GM12892 (cell line): ENCODE data around the gene COLEC12.

Experiments
- DNase-seq: peaks from one replicate; pipeline ENCODE4 v3.0.0; 2011; ENCODE audit not compliant: insufficient read length
- FAIRE-seq: peaks from 2 replicates; lab custom pipeline; 2011; peaks lifted over from hg19 to GRCh38; lab: Jason Lieb, UNC
- POLR2A ChIP-seq: IDR thresholded peaks from 2 replicates; pipeline ENCODE4 v1.6.1; 2011; ENCODE audit warnings: low read depth, low read length, control low read depth
- POLR2AphosphoS5 ChIP-seq: IDR thresholded peaks from 2 replicates; pipeline ENCODE4 v1.6.1; 2011; ENCODE audit warnings: low read depth, low read length, control low read depth
- TAF1 ChIP-seq: IDR thresholded peaks from 2 replicates; pipeline ENCODE4 v1.6.1; 2011; ENCODE audit warnings: low read depth, mild to moderate bottlenecking, control low read depth, low read length, borderline replicate concordance

COLEC12 gene

DNA sequence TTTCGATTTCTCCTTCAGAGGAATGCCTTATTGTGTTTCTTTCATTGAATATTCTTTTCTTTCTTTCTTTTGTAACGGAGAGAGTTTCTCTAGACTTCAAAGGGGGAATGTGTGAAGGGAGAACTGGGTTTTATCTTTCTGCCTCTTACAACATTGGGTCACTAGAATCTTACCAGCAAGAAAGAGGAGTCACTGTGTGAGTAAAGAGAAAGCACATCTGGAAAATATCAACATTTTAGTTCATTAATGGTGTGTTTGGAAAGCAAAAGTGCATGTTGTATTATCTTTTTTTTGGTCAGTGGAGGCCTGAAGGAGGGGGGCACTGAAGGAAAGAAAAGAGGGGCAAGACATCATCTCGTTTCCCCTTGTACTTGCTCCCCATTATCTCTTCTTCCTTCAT, 146.0 kb downstream of the COLEC12 start:
- FAIRE-seq (no peak), DNase-seq (no peak)
- TF ChIP-seq TAF1 (no peak), POLR2AphosphoS5 (no peak), POLR2A (no peak)

GRCh38 chr18:354003-354402, 146.5 kb downstream of the COLEC12 start:
- FAIRE-seq (no peak), DNase-seq (no peak)
- TF ChIP-seq POLR2AphosphoS5: no peak
- no peak for TF ChIP-seq TAF1
- TF ChIP-seq POLR2A: no peak

DNA sequence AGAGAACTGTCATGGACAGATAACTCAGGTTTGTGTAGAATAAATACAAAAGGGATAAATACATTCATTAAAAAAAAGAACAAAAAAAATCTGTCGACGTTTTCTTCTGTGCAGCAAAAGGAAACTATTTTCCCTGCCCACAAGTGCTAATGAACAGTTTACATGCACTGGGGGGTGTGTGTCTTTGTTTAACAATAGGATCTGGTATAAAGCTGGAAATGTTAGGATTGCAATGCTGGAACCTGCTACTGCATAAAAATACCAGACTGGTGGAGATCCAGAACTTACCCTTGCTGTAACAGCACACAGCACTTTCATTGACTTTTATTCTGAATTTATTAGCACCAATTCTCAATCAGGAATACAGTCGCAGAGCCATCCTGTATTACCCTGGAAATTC, 148.1 kb downstream of the COLEC12 start:
- no peak for DNase-seq
- TF ChIP-seq POLR2A: no peak
- TF ChIP-seq POLR2AphosphoS5: no peak
- TF ChIP-seq TAF1: no peak
- FAIRE-seq: no peak

GRCh38 chr18:350953-351572, 149.4 kb downstream of the COLEC12 start:
- TF ChIP-seq POLR2A: no peak
- TF ChIP-seq POLR2AphosphoS5: no peak
- TF ChIP-seq TAF1: no peak
- no peak for FAIRE-seq
- DNase-seq: no peak

GRCh38 chr18:346600-346999, 153.9 kb downstream of the COLEC12 start:
- FAIRE-seq (no peak), DNase-seq (no peak)
- TF ChIP-seq POLR2AphosphoS5: no peak
- TF ChIP-seq POLR2A: no peak
- TF ChIP-seq TAF1: no peak

DNA sequence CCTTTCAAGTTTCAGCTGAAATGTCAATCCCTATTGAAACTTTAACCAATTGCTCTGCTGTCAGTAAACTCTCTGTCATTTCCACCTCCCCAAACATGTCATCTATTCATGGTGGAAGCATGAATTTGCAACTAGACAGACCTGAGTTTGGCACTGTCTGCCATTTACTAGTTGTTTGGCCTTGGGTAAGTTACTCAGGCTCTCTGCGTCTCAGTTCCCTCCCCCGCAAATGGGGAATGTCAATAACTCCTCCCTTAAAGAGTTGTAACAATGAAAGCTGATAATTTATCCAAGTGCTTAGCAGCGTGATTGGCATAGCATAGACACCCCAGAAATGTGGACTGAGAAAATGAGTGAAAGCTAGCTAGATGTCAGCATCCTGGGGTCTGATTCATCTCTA, 159.4 kb downstream of the COLEC12 start:
- no peak for TF ChIP-seq POLR2AphosphoS5
- no peak for TF ChIP-seq TAF1
- TF ChIP-seq POLR2A: no peak
- DNase-seq (no peak), FAIRE-seq (no peak)

- TF ChIP-seq TAF1 (no peak), POLR2AphosphoS5 (no peak), POLR2A (no peak)
- no peak for FAIRE-seq
- no peak for DNase-seq
These were observed 160.5 kb downstream of the COLEC12 start for GRCh38 chr18:340044-340443.

- no peak for DNase-seq
- no peak for TF ChIP-seq POLR2A
- no peak for FAIRE-seq
These were observed 161.3 kb downstream of the COLEC12 start for GRCh38 chr18:339200-339599.

- TF ChIP-seq POLR2AphosphoS5 (no peak), TAF1 (no peak), POLR2A (no peak)
- DNase-seq (no peak), FAIRE-seq (no peak)
These were observed 163.8 kb downstream of the COLEC12 start for GRCh38 chr18:336713-337112.

GRCh38 chr18:335733-336132, 164.8 kb downstream of the COLEC12 start:
- DNase-seq: no peak
- no peak for FAIRE-seq
- TF ChIP-seq TAF1 (no peak), POLR2AphosphoS5 (no peak), POLR2A (no peak)

- TF ChIP-seq TAF1 (no peak), POLR2A (no peak), POLR2AphosphoS5 (no peak)
- no peak for FAIRE-seq
These were observed 165.8 kb downstream of the COLEC12 start for GRCh38 chr18:334575-335132.

GRCh38 chr18:332721-333510, 167.6 kb downstream of the COLEC12 start:
- FAIRE-seq (no peak), DNase-seq (no peak)
- TF ChIP-seq POLR2A (no peak), POLR2AphosphoS5 (no peak), TAF1 (no peak)

More at GRCh38 chr18:334575-335132, 165.8 kb downstream of the COLEC12 start:
- DNase-seq: no peak
